Stimulated activated naive CD8-positive, alpha-beta T cell treated with anti-CD3 and anti-CD28 coated beads, Interleukin-15, Interleukin-2, amounts not matched to agents 100 U/mL and 50 U/mL, for 24 hours (primary cell): ENCODE measurements around the gene CELSR1.
A peak's percentile ranks its signal among the peaks of the same experiment; 100 is the strongest.

Source experiments
- ATAC-seq: fragments of 150-1000 bp; cut with Tn5 transposase; one replicate; pipeline ENCODE4 v1.10.0; 2021
- DNase-seq: peaks from one replicate; pipeline ENCODE4 v3.0.0; 2021

CELSR1 gene

GRCh38 chr22:46395145-46395544 lies 142.3 kb downstream of the CELSR1 start:
- ATAC-seq (no peak), DNase-seq (no peak)

DNA sequence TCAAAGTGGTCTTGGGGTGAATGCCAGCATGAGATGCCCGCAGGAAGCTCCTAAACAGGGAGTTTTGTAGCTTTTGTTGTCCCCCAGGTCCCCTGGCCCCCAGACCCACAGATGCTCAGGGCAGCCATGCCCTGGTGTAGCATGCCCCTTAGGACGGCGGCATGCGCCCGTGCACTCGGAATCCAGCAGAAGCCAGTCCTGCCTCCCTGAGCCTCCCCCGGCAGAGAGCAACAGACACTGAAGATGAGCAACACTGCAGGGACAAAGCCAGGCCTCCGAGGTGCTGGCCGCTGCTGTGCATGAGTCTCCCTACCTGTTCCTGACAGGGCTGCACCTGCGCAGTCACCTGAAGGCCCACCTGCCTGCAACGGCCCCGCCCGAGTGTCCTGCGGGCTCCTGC lies 142.8 kb downstream of the CELSR1 start:
- no peak for ATAC-seq
- DNase-seq = no peak

GRCh38 chr22:46393873-46394272 lies 143.5 kb downstream of the CELSR1 start:
- ATAC-seq (no peak), DNase-seq (no peak)

GRCh38 chr22:46392137-46392844 lies 145.1 kb downstream of the CELSR1 start:
- ATAC-seq (no peak), DNase-seq (no peak)

GRCh38 chr22:46391486-46392136 lies 145.8 kb downstream of the CELSR1 start:
- DNase-seq (no peak), ATAC-seq (no peak)

- ATAC-seq = no peak
- DNase-seq = no peak
Observed at GRCh38 chr22:46390652-46391301, 146.6 kb downstream of the CELSR1 start.

DNA sequence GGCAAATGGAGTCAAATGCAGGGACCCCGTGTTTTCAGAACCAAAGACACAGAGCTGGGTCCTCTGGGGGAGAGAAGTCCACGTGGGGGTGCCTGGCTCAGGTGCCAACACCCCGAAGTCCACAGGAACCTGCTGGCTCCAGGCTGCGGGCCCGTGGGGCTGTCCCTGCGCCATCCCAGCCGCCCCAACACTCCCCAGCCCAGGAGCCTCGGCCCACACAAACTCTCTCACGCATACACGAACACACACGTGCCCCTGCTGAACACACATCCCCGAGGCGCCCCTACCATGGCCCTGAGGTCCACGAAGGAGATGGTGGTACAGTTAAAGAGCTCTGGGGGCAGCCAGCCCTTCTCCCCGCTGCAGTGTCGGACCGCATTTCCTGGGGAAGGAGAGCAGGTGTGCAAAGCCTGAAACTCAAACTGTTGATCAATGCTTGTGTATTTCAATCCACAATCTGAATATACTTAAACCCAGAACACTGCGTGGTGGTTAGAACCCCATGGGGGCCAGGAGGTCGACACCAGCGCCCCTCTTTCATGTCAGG lies 147.2 kb downstream of the CELSR1 start:
- no peak for ATAC-seq
- DNase-seq = no peak

DNA sequence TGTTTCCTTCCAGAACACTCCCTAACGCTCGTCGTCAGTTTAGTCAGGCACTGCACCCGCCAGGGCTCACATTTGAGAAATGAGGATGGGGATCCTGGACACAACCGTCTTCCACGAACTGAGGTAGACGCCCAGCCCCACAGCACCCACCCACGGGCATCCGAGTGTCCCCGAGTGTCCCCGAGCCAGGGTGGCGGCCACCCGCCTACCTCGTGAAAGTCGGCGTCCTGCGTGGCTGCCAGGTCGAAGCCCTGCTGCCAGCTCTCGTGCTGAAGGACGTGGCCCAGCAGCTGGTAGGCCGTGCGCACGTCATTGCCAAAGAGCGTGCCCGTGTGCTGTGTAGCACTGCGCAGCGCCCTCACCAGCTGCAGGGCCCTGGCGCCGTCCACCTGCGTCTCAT lies 148.3 kb downstream of the CELSR1 start:
- DNase-seq = no peak
- no peak for ATAC-seq

DNA sequence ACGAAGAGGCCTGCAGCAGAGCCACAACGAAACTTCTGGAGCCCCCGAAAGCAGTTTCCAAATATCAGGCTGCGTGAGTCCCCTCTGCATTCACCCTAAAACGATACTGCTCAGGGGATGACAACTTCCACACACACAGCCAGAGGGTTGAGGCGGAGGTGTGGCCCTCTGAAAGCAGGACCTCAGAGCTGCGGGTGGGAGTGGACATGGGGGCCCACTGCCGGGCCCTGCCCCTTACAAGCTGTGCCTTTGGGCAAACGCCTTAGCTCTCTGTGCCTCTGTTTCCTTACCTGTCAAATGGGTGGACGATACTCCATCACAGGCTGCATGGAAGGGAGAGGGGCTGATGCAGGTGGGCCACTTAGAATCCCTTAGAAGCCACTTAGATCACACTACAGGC lies 148.8 kb downstream of the CELSR1 start:
- DNase-seq = no peak
- ATAC-seq = no peak

GRCh38 chr22:46387748-46388147 lies 149.7 kb downstream of the CELSR1 start:
- DNase-seq (no peak), ATAC-seq (no peak)

- DNase-seq (no peak), ATAC-seq (no peak)
Observed at GRCh38 chr22:46386312-46386711, 151.1 kb downstream of the CELSR1 start.

DNA sequence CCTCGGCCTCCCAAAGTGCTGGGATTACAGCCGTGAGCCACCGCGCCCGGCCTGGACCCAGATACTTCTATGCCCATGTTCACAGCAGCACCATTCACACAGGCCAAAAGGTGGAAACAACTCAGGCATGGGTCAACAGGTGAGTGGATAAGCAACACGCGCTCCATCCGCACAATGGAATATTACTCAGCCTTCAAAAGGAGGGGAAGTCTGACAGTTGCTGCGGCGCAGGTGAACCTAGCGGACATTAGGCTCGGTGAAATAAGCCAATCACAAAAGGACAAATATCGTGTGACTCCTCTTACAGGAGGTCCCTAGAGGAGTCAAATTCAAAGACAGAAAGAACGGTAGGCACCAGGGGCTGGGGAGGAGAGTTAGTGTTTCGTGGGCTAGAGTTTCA lies 154.9 kb downstream of the CELSR1 start:
- DNase-seq = no peak
- no peak for ATAC-seq

GRCh38 chr22:46381731-46382130 lies 155.7 kb downstream of the CELSR1 start:
- no peak for DNase-seq
- ATAC-seq = no peak

DNA sequence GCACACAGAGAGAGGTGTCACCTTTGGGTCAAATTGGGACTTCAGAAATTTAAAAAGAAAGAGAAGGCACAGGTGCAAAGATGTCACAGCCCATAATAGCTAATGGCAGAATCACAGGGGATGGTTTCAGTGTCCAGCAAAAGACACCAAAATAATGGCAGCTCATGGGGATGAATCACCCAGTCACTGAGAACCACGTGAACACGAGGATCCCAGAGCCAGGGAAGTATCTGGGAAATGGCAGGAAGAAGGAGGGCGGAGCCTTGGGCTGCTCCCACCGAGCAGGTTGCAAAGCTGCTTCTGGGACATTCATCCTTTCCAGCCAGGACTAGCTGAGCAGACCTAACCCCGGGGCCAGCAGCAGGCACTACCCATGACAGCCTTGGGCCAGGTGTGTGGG lies 156.3 kb downstream of the CELSR1 start:
- DNase-seq (no peak), ATAC-seq (no peak)

- DNase-seq = no peak
- ATAC-seq = no peak
Observed at GRCh38 chr22:46380581-46380980, 156.8 kb downstream of the CELSR1 start.

- no peak for ATAC-seq
- no peak for DNase-seq
Observed at GRCh38 chr22:46380069-46380468, 157.4 kb downstream of the CELSR1 start.

GRCh38 chr22:46379066-46379930 lies 158.1 kb downstream of the CELSR1 start:
- ATAC-seq (no peak), DNase-seq (no peak)

GRCh38 chr22:46378426-46379065 lies 158.9 kb downstream of the CELSR1 start:
- DNase-seq (no peak), ATAC-seq (peak; percentile 10)

DNA sequence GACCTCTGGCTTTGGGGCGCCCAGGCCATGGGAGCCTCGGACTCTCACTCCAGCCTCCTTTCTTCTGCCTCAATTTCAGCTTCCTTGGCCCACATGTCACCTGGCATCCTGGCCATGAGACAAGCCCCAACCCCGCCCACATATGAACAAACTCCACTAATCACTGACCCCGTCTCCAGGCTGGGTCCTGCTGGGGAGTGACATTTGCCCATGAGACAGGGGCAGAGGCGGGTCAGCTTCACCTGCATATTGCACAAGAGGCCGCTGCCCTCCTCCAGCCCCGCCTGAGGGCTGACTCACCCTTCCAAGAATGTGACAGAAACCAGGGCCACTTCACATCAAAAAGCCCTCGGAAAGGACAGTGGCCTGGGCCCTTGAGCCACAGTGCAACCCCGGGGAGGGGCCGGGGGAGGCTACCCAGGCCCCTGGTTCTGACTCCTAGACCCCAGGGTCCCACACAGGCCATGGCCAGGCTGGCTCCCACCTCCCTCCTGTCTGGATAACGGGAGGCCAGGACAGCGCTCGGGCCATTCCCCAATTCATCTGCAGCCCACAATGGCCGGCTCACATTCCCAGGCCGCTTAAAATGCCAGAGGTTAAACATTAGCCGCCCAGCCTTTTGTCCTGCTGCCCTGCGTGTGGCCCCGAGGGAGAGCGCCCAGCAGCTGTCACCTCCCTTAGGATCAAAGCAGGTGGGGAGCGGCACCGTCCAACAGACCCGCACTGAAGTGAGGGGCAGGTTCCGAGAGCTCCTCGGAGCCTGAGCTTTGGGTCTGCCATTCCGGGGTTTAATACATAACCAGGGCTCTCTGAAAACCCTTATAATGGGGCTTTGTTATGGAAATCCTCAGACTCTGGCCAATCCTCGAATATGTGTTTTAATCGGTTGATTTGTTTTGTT lies 159.6 kb downstream of the CELSR1 start:
- no peak for ATAC-seq
- no peak for DNase-seq

- ATAC-seq = no peak
- DNase-seq = no peak
Observed at GRCh38 chr22:46376908-46377524, 160.4 kb downstream of the CELSR1 start.
